NCI-H2029 (cell line): ENCODE results near the gene SLC7A7.
"Not testable (repeated sequence)": the region's sequence is repeated elsewhere in the genome, so short reads cannot be mapped to it uniquely, and the experiment has no call there.

Experiments used
- DNase-seq: peaks from one replicate; lab custom pipeline; 2025; lab: John Stamatoyannopoulos, UW

SLC7A7 gene

GRCh38 chr14:22814941-22815713, at the start of gene SLC7A7:
SLC7A7 (minus strand) TSS chr14:22815435; CDS start chr14:22813398, 2,037 bp downstream.
- DNase-seq: no peak

GRCh38 chr14:22864979-22865378, 49.7 kb upstream of the SLC7A7 start:
- DNase-seq: no peak

DNA sequence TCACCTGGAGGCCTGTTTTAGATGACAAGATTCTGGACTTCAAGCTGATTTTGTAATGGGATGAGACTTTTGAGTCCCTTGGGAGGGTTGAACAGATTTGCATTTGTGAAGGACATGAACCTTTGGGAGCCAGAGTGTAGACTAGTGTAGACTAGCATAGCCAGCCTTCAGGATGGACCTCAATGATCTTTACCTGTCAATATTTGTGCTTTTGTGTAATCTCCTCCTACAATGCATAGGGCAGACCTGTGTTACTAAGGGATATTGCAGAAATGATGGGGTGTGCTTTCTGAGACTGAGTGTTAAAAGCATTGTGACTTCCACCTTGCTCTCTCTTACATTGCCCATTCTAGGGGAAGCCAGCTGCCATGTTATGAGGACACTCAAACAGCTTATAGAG, 46.4 kb upstream of the SLC7A7 start:
- no peak for DNase-seq

GRCh38 chr14:22860377-22860776, 45.1 kb upstream of the SLC7A7 start:
- not testable (repeated sequence) for DNase-seq

DNA sequence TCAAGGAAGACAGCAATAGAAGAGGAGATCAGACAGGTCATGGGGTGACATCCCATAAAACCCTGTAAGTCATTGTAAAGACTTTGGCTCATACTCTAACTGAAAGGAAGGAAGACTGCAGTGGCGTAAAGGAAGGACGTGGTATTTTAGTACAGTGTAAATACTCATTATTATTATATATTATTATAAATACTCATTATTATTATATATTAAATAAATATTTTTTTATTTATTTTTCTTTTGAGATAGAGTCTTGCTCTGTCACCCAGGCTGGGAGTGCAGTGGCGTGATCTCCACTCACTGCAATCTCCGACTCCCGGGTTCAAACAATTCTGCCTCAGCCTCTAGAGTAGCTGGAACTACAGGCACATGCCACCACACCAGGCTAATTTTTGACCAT, 41.2 kb upstream of the SLC7A7 start:
- no peak for DNase-seq

GRCh38 chr14:22854963-22855724, 39.9 kb upstream of the SLC7A7 start:
- DNase-seq: peak; percentile 85

- DNase-seq: not testable (repeated sequence)
These were observed 39.1 kb upstream of the SLC7A7 start for GRCh38 chr14:22854296-22854695.

DNA sequence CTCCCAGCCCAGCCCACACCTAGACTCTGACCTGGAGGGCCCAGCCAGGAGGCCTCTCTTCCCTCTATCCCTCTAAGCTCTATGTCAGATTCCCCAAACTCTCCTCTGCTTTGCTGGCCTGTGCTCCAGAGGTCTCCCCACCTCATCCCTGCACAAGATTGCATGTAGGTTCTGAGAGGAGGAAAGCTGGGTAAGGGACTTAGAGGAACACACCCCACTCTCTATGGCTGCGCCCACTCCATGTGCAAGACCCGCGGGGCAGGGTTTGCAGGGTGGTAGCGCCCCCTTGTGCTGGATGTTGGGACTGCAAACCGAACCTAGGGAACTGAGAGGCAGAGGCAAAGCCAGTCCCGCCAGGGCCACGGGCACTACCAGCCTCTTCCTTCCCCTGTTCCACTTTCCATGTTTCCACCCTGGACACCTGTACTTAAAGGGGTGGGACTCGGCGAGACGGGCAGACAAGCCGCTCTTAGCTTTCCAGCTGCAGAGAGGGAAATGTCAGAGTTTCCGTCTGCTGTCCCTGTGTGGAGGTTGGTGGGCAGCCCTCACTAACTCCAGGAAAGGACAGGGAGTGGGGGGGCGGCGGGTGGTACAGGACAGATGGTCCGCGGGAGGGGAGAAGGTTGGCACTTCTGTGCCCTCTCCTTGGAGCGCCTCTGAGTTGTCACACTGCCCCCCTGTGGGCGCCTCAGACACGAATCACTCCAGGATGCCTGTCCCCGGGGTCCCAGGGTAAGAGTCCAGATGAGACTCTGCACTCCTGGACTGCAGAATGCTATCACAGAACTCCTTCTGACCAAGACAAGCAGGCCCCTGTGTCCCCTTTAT, 37.9 kb upstream of the SLC7A7 start:
- peak; percentile 98 for DNase-seq

- DNase-seq: no peak
These were observed 37.3 kb upstream of the SLC7A7 start for GRCh38 chr14:22852599-22852939.

GRCh38 chr14:22852178-22852577, 36.9 kb upstream of the SLC7A7 start:
- not testable (repeated sequence) for DNase-seq

DNA sequence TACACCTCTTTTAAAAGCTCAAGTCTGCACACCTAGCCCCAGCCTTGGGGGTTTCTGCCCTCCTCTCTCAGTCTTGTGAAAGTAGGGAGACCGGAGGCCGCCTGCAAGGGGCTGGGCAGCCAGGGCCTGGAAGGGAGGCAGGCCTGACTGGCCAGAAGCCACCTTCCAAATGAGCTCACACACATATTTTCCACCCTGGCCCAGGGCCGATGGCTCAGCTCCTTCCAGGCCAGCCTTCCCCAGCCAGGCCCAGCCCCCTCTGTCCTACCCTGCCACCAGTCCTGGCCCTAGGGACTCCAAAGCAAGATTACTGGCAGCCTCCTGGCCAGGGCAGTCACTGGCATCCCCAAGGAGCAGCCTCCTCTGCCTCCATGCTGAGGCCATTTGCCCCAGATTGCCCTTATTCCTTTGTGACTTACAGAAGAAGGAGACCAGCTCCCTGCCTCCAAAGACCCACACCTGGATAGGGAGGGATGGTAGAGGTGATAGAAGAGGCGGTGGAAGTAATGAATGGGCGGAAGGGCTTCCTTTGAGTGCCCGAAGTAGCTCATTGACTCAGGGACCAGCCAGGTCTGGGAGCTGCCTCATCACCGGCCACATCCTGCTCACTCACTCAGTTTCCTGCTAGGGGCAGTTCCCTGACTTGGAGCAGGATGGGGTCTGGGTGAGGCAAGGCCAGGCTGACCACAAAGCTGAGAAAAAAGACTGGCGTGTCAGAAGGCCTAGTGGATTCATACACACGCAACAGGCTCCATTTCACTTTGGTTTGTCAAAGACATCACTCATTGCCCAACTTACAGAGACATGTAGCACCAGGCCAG, 35.9 kb upstream of the SLC7A7 start:
- DNase-seq: no peak

- no peak for DNase-seq
These were observed 34.1 kb upstream of the SLC7A7 start for GRCh38 chr14:22849212-22849819.

- no peak for DNase-seq
These were observed 33.3 kb upstream of the SLC7A7 start for GRCh38 chr14:22848351-22849164.

DNA sequence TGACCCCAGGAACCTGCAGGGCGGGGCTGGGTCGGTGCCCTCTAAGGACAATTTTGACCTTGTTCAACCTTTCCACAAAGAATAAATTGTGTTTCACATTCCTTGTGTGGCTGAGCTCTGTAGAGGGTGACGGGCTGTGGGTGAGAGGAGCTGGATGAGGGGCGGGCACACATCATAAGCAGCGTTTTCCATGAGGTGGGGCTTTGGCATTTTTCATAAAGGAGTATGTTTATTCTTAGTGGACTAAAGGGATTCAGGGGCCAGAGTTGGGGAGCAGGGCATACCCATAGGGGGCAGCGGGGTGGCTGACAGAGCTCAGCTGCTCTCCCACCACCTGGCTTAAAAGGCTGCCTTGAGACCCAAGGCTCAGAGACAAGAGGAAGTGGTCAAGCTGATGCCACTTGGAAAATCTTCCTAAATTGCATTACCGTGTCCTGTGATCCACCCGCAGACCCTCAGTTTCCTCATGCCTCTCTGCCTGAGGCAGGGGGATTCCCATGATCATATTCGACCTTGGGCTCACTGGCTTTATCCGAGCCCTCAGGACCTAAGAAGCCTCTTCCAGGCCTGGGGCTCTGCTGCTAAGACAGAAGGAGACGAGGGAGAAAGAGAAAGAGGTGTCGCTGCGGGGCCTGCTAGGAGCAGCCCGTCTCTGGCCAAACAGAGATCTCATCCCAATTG, 32.6 kb upstream of the SLC7A7 start:
- no peak for DNase-seq

DNA sequence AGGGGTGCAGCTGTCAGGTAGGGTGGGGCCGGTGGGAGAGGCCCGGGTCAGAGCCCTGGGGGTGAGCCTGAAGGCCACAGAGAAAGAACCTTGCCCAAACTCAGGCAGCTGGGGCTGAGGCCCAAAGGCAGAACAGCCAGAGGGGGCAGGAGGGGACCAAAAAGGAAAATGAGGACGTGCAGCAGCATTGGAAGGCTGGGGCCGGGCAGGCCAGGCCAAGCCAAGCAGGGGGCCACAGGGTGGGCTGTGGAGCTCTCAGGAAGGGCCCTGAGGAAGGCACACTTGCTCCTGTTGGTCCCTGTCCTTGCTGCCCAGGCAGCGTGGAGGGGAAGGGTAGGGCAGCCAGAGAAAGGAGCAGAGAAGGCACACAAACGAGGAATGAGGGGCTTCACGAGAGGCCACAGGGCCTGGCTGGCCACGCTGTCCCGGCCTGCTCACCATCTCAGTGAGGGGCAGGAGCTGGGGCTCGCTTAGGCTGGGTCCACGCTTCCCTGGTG, 31.6 kb upstream of the SLC7A7 start:
- no peak for DNase-seq

DNA sequence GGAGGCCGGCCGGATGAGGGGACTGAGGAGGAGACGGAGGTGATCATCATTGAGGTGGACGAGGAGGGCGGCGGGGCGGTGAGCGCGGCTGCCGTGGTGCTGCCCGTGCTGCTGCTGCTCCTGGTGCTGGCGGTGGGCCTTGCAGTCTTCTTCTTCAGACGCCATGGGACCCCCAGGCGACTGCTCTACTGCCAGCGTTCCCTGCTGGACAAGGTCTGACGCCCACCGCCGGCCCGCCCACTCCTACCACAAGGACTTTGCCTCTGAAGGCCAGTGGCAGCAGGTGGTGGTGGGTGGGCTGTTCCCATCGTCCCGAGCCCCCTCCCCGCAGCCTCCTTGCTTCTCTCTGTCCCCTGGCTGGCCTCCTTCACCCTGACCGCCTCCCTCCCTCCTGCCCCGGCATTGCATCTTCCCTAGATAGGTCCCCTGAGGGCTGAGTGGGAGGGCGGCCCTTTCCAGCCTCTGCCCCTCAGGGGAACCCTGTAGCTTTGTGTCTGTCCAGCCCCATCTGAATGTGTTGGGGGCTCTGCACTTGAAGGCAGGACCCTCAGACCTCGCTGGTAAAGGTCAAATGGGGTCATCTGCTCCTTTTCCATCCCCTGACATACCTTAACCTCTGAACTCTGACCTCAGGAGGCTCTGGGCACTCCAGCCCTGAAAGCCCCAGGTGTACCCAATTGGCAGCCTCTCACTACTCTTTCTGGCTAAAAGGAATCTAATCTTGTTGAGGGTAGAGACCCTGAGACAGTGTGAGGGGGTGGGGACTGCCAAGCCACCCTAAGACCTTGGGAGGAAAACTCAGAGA, 30.8 kb upstream of the SLC7A7 start:
- DNase-seq: no peak

DNA sequence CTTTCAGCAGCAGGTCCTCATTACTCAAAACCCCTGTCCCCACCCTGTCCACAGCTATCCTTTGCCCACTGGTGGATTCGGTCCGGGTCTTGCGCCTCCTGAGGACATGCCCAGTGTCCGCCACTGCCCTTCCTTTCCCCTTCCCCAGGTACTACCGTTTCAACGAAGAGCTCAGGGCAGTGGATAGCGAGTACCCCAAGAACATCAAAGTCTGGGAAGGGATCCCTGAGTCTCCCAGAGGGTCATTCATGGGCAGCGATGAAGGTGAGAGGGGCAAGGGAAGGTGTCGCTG, 29.8 kb upstream of the SLC7A7 start:
- DNase-seq: no peak

- DNase-seq: no peak
These were observed 29.2 kb upstream of the SLC7A7 start for GRCh38 chr14:22844221-22845102.
